NCI-H1417 (cell line): ENCODE measurements around the gene SYS1.

Experiments used
- DNase-seq, 3 experiments: peaks; one replicate each; lab custom pipeline; 2025; lab: John Stamatoyannopoulos, UW

The SYS1 gene

DNA sequence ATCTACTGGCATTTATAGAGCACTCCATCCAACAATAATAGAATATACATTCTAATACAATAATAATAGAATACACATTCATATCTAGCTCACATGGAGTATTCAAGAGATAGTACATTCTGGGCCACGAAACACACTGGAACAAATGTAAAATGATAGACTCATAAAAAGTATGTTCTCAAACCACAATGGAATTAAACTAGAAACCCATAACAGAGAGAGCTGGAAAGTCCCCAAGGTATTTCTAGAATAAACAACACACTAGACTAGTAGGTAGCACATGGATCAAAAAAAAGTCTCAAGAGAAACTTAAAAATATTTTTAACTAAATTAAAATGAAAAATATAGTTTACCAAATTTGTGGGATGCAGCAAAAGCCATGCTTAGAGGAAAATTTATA, 24.3 kb downstream of the SYS1 start:
- DNase-seq = no peak

DNA sequence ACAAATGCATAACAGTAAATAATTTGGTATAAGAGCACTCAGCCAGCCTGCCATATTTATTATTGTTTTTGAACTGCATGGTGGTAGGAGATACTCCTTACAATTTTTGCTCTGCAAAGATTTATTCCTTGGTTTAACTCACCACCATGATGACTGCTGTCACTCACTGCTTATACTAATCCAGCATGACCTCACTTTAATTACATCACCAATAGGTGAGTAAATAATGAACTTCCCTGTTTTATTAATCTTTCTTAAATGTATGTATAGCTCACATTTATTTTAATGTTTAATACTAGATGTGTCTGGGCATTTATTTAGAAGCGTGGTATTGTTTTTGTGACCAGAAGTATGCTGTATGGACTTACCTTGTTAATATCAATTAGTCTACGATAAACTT, 28.0 kb downstream of the SYS1 start:
- no peak for DNase-seq

DNA sequence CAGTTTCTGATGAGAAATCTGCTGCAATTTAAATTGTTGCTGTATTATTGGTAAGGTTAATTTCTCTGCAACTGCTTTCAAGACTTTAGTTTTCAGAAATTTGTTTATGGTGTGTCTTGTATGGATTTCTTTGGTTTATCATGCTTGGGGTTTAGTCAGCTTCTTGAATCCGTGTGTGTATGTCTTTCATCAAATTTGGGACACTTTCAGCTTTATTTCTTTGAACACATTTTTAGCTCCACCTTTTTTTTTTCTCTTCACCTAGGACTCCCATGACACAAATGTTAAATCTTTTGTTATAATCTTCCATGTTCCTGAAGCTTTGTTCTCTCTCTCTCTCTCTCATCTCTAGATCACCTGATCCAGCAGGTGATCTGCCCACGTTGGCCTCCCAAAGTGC, 28.6 kb downstream of the SYS1 start:
- no peak for DNase-seq

DNA sequence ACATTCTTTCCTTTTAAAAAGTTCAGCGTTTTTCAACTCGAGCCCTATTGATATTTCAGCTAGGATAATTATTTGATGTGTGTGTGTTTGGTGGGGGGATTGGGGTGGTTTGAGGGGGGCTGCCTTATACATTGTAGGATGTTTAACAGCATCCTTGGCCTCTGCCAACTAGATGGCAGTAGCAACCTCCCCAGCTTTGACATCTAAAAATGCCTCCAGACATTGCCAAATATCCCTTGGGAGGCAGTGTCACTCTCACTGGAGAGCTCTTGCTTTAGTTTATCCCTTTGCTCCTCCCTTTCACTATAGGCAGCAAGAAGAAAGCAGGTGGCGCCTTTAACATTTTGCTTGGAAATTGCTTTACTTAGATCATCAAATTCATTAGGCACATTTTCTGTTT, 29.8 kb downstream of the SYS1 start:
- peak in 1 of 3 experiments; percentile 33 for DNase-seq

DNA sequence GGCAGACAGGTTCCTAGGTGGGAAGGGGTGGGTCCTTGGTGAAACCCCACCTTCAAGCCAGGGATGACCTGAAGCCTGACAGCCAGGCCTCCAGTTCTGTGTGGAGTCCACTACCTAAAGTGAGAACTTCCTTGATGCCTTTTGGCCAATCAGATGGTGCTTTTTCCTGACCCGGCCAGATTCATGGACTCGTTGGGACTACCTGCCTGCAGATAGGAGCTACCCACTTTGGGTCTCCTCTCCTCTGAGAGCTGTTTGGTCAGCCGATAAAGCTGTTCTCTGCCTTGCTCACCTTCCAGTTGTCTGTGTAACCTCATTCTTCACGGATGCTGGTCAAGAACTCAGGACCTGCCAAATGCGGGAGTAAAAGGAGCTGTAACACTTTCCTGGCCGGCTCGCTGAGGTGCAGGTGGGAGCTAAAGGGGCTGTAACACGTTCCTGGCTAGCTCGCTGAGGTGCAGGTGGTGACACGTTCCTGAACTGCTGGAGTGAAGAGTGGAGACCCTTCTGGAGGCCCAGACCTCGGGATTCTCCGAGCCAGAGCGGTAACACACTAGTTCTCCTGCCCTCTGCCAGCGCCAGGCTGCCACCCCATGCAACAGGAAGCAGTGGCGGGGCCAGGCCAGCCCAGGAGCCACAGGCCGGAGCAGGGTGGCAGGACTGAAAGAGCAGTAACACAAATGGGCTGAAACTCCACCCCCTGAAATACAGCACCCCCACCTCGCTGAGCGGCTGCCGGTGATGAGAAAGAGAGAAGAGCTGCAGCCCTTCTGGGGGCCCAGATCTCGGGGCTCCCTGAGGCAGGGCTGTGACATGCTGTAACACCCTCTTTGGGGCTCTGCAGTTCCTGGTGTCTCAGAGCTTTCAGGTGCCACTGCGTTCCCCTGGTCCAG, 31.5 kb downstream of the SYS1 start:
- DNase-seq = no peak

DNA sequence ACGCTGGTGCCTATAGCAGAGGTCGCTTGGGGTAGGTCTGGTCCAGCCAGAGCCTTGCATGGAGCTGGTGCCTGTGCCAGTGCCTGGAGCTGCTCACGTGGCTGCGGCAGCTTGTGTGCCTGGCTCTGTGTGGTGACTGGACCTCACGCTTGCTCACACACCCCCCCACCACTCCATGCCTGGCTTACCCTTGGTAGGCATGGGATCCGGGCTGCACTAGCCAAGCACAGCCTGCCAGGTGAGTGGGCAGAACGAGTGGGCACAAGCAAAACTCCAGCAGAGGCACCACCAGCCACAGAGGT, 32.1 kb downstream of the SYS1 start:
- no peak for DNase-seq

DNA sequence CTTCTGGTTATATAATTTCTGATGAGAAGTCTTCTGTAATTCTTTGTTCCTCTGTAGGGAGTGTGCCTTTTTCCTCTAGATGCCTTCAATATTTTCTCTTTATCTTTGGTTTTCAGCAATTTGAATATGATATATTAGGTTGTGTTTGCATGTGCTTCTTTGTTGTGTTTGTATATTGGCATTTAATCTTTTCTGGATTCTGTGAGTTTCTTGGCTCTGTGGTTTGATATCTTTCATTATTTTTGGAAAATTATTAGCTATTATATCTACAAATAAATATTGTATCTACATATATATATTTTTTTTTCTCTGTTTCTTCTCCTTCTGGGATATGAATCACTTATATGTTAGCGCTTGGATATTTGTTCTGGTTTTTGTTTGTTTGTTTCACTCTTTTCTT, 36.1 kb downstream of the SYS1 start:
- DNase-seq = no peak

DNA sequence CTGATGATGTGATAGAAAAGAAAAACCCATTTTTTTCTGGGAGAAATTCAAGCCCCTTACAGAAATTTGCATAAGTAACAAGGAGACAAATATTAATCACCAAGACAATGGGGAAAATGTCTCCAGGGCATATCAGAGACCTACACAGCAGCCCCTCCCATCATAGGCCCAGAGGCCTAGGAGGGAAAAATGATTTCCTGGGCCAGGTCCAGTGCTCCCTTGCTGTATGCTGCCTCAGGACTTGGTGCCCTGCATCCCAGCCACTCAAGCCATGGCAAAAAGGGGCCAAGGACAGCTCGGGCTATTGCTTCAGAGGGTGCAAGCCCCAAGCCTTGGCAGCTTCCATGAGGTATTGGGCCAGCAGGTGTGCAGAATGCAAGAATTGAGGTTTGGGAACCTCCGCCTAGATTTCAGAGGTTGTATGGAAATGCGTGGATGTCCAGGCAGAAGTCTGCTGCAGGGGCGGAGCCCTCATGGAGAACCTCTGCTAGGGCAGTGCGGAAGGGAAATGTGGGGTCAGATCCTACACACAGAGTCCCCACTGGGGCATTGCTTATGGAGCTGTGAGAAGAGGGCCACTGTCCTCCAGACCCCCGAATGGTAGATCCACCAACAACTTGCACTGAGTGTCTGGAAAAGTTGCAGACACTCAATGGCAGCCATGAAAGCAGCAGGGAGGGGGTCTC, 37.5 kb downstream of the SYS1 start:
- DNase-seq = no peak

DNA sequence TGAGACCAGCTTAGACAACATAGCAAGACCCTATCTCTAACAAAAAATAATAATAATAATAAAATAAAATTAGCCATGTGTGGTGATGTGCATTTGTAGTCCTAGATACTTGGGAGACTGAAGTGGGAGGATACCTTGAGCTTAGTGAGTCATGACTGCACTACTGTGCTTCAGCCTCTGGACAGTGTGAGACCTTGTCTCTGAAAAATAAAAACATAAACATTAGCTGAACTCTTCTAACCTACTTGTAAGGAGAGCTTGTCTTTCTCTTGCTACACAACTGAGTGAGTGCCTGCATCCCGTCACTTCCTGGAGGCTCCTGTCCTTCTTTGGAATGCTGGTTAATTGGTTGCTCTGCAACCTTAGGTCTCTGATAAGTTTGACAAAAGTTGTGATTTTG, 40.0 kb downstream of the SYS1 start:
- DNase-seq = no peak

DNA sequence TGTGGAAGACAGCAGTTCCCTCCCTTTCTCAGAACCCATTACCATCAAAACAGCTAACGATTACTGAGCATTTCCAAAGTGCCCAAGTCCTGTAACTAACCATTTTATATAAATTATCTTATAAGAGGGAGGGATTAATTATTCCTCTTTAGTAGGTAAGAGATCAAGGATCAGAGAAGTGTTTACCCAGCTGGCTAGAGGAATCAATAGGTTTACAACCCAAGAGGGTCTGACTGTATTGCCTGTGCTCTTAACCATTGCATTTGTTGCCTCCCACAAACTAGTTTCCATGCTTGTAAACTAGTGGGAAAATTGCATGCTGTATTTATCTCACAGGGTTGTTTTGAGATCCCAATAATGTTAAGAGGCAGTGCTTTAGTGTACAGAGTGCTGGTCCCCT, 41.5 kb downstream of the SYS1 start:
- DNase-seq = peak in 2 of 3 experiments; percentile 57 to 94

DNA sequence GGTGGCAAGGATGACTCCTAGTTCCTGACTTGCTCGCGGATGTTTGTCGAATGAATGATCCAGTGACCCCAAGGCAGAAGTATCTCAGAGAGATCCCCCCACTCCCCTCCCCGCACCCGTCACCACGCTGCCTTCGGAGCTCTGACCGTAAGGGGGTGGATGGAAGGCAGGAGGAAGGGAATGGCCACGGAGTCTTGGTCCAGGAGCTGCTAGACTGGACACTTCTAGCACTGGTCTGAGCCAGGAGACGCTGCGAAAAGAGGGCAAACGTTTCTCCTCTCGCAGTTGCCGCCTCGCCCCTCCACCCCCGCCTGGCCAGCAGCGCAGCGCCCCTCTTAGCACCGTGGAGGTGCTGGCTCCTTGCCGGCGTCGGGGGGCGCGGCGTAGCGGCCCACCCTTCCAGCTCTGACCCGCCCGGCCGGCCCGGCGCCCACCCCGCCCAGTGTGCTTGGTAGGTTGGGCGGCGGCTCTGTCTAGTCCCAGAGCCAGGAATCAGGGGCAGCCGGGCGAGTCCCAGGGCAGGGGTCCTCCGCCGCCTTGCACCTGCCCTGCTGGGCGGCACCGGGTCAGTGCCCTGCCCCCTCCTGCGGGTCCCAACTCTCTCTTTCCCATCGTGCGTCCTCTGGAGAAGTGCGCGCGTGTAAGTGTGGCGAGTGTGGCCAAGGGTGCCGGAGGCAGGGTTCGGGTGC, 42.8 kb downstream of the SYS1 start:
- peak in 1 of 3 experiments; percentile 47 for DNase-seq

DNA sequence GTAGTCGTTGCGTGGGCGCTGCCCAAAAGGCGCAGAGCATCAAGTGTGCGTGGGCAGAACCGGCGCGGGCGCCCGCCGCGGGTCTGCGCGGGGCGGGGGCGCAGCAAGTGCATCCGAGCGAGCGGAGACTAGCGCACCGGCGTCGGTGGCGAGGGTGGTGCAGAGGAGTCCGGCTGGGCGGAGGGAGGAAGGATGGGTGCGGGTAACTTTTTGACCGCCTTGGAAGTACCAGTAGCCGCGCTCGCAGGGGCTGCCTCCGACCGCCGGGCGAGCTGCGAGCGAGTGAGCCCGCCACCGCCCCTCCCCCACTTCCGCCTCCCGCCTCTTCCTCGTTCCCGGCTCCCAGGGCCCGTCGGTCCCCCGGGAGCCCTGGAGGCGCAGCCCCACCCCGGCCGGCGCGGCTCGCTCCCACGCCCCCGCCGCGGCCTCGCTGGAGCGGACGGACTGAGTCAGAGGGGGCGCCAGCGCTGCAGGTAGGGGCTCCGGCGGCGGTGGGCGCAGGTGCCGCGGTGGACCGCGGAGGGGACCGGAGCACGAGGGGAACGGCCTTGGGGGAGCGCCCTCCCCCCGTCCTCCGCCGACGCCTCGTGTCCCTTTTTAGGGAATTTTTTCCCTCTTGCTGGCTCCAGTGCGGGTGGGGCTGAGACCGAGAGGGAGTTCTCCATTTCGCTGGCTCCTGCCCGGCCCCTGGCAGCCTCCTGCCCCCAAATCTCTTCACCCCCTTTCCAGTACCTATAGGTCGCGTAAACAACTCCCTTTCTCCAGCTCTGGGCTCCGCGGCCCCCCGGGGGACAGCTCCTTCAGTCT, 43.5 kb downstream of the SYS1 start:
- DNase-seq = peak in 2 of 3 experiments; percentile 71 to 76

DNA sequence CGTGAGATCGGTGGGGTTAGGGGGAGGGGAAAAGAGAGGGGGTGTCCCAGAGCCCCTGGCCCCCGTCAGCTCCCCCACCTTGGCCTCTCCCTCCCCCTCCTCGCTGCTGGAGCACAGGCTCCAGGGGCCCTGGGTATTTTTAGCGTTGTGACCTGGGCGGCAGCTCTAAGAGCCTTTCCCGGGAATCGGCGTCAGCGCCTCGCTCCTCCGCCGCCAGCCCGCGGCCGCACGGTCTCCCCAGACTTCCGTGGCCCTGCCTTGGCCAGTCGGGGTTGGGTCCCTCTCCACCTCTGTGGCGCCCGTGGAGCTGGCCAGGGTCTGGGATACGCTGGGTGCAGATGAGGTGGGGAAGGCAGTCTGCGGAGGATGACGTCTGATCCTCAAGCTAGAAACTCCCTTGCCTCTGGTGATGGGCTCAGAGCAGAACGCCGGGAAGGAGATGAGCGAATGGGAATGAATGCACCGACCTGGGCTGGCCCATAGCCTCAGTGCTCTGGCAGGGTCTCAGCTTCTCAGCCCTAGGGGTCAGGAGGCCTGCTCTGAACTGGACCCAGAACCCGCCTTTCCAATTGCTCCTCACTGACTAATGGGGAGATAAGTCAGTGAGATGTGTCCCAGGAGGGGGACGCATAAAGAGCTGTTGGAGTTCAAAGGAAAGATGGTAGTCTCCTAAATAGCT, 44.2 kb downstream of the SYS1 start:
- DNase-seq = peak in 2 of 3 experiments; percentile 72 to 78

DNA sequence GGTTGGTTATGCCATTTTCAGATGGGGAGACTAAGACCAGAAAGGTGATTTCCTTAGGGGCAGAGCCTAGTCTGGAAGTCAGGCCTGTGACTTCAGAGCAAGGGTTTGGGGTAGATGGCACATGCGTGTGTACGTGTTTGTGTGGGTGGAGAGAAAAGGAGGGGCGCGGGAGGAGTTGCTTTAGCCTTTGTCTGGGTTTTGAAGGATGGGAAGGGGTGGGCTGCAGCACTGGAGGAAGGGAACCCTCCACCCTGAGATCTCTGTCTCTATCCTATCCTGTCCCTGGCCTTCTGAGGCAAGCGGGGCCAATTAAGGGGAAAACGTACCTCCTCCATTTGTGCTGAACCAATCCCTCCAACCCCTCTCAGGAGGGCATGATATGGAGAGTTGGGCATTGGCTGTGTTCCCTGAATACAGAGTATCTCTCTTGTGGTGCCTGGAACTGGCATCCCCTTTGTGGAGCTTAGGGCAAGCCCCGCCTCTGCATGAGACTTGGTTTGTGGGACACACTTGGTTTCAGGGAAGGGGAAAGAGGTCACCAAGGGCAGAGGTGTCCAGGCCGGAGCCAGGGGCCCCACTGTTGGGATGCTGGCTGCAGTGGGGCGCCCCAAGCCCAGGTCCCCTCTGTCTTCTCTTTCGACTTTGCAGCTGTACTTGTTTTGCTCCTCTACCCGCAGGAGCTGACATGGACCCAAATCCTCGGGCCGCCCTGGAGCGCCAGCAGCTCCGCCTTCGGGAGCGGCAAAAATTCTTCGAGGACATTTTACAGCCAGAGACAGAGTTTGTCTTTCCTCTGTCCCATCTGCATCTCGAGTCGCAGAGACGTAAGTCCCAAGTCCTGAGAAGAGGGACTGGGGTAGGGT, 45.1 kb downstream of the SYS1 start, which contains the start of gene DBNDD2:
DBNDD2 (plus strand) TSS at position 507 of the 863 bp plus-strand sequence; CDS start at position 686, 179 bp downstream.
- no peak for DNase-seq

DNA sequence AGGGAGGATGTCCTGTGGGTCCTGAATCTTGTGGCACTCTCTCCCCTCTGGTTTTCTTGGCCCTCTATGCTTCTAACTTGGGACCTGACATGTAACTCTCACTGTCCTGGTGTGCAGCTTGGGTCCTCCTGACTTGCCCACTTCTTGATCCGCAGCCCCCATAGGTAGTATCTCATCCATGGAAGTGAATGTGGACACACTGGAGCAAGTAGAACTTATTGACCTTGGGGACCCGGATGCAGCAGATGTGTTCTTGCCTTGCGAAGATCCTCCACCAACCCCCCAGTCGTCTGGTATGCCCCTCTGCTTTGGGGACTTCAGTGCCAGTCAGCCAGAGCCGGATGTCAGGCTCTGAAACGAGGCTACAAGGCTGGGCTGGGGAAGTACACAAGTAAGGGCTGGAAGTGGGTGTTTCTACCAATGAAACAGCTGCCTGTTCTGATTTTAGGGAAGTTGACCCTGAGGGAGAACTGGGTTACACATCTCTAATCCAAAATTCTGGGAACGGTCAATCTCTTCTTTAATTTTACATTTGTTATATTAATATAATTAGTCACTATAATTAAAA, 45.8 kb downstream of the SYS1 start:
- DNase-seq = no peak

DNA sequence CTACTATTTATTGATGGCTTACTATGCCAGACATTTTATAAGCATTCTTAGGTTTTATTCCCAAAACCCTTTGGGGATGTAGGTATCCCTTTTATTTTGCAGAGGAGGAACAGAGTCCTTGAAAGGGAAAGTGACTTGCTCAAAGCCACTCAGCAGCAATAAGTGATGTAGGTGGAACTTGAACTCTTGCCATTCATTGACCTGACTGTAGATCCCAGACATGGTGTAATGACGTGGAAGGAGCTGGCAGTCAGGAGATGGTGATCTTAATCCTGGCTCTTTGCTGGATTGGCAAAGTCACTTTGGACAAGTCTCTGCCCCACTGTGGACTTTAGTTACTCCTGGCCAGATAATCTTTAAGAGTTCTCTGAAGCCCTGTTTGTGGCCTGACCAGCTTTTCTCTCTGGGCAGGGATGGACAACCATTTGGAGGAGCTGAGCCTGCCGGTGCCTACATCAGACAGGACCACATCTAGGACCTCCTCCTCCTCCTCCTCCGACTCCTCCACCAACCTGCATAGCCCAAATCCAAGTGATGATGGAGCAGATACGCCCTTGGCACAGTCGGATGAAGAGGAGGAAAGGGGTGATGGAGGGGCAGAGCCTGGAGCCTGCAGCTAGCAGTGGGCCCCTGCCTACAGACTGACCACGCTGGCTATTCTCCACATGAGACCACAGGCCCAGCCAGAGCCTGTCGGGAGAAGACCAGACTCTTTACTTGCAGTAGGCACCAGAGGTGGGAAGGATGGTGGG, 46.7 kb downstream of the SYS1 start:
- no peak for DNase-seq

DNA sequence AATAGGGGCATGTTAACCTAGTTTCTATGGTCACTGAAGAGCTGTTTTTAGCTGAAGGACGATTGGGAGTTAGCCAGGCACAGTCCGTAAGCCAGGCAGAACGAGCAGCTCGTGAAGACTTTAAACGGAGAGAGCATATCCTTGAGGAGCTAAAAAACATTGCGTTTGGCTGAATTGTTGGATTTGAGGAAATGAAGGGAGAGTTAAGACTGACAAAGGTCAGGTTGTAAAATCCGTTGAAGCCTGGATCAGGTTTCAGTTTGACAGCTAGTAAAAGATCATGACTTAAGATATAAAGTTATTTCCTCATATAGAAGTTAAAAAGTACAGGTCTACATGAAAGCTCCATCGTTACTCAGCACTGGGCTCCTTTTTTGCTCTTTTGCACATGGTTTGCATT, 47.9 kb downstream of the SYS1 start:
- no peak for DNase-seq

DNA sequence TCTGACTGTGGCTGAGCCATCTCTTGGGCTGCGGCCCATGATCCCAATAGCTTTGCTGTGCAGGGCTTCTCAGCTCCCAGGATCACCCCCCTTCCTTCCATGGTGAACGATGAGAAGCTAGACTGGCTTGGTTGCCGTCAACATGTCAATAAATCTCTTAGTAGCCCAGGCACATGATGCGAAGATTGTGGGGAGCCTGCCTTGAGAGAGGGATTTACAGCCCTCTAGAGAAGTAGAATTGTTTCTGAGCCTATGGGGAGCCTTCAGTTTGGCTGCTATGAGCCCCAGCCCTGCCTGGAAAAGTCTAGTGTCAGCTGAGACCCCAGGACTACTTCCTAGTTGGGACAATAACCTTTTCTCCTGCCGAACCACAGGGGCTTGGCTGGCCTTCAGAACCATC, 49.7 kb downstream of the SYS1 start:
- no peak for DNase-seq

DNA sequence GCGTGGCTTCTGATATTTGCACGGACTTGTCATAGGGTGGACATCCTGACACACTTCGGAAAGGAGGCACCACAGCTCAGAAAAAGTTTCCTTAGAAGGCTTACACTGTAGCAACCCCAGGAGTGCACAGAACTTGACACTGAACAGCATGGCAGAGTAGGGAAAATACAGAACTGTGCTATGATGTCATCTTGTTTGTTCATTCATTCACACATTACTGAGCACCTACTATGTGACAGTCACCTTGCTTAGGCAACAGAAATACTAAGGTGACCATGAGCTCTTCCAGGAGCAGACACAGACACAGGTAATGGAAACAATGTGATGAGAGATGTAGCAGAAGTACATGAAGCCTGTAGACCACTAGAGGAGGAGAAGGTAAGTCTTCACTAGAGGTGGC, 50.5 kb downstream of the SYS1 start:
- DNase-seq = no peak
